ENCODE data around the gene RERE.

The RERE gene

DNA sequence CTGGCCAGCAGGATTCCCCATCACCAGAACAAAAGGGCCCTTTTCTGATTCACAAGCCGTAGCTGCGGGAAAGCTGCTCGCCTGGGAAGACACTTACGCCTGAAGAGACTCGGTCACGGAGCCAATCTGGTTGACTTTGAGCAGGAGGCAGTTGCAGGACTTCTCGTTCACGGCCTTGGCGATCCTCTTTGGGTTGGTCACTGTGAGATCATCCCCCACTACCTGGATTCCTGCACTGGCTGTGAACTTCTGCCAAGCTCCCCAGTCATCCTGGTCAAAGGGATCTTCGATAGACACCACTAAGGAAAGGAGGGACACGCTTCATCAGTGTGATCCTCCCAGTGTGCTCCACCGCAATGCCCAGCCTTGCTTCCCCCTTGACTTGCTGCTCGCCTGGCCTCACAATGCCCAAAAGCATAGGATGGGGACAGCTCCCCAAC lies 46.4 kb upstream of the RERE start:
- Histone ChIP-seq H2BK5ac (ENCODE audit: low read depth, low read length, poor library complexity) (no peak overlapping the region), H3K4me3 (ENCODE audit: low read depth, low read length) (no peak overlapping the region), H3K23ac (ENCODE audit: low read length) (no peak overlapping the region), H3K27me3 (ENCODE audit: insufficient read depth, low read length) (no peaks in the 10 kb centered on the region), H3K36me3 (ENCODE audit: control insufficient read depth in 1 of 2, insufficient read depth in 2 of 2, low read length in 2 of 2) (peaks cover 79 to 92% of the 10 kb centered on the region in 2 experiments), H4K91ac (ENCODE audit: low read depth, low read length) (no peak overlapping the region), H4K8ac (ENCODE audit: low read depth, low read length) (no peak overlapping the region), H3K4me1 (ENCODE audit: control insufficient read depth in 1 of 2, insufficient read depth in 2 of 2, low read length in 2 of 2) (peaks cover 5 to 6% of the 10 kb centered on the region in 2 experiments), H3K27ac (ENCODE audit: low read depth, low read length) (no peak overlapping the region), H3K4ac (ENCODE audit: low read depth, low read length) (no peak overlapping the region), H2BK120ac (ENCODE audit: insufficient read depth, low read length, poor library complexity) (no peak overlapping the region), H3K9ac (ENCODE audit: low read length) (no peak overlapping the region), H3K18ac (ENCODE audit: low read length) (no peak overlapping the region), H3K79me1 (ENCODE audit: low read length) (no peaks in the 10 kb centered on the region), H3K4me2 (ENCODE audit: low read length) (no peak overlapping the region), H2BK12ac (ENCODE audit: low read length) (no peak overlapping the region), H3K14ac (ENCODE audit: low read length) (no peak overlapping the region), H3K79me2 (ENCODE audit: control insufficient read depth, insufficient read depth, low read length, poor library complexity) (peaks cover 1% of the 10 kb centered on the region), H2AK5ac (ENCODE audit: low read length) (no peak overlapping the region), H4K12ac (ENCODE audit: low read depth, low read length) (no peak overlapping the region), H2AFZ (ENCODE audit: insufficient read depth, low read length, poor library complexity) (no peak overlapping the region), H3K9me3 (ENCODE audit: insufficient read depth, low read depth, low read length) (no peaks in the 10 kb centered on the region)
- no peak for DNase-seq
- WGBS (ENCODE audit: extremely low coverage, insufficient coverage, insufficient read length): no CpG with 5 or more reads among the region's 13 CpGs

DNA sequence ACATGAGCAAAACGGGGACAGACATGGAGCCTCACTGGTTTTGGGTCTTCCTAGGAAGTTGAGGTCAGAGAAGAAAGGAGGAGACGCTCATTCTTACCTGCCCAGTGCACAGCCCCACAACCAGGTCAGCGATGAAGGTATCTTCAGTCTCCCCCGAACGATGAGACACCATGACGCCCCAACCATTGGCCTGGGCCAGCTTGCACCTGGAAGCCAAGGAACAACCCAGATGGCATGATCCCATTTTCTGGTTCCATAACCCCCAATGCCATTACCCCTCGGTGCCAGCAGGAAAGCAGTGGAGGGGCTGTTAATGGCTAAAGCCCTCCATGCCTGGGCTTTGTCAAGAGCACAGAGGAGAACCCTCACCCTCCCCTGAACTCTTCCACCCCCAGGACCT lies 45.7 kb upstream of the RERE start:
- Histone ChIP-seq H4K12ac (ENCODE audit: low read depth, low read length) (no peak overlapping the region), H4K91ac (ENCODE audit: low read depth, low read length) (no peak overlapping the region), H4K8ac (ENCODE audit: low read depth, low read length) (no peak overlapping the region), H3K27ac (ENCODE audit: low read depth, low read length) (no peak overlapping the region), H3K23ac (ENCODE audit: low read length) (no peak overlapping the region), H2BK5ac (ENCODE audit: low read depth, low read length, poor library complexity) (no peak overlapping the region), H3K79me1 (ENCODE audit: low read length) (no peaks in the 10 kb centered on the region), H3K4me1 (ENCODE audit: control insufficient read depth in 1 of 2, insufficient read depth in 2 of 2, low read length in 2 of 2) (peaks cover 7 to 10% of the 10 kb centered on the region in 2 experiments), H3K79me2 (ENCODE audit: control insufficient read depth, insufficient read depth, low read length, poor library complexity) (peaks cover 1% of the 10 kb centered on the region), H2BK12ac (ENCODE audit: low read length) (no peak overlapping the region), H2AK5ac (ENCODE audit: low read length) (no peak overlapping the region), H3K9me3 (ENCODE audit: insufficient read depth, low read depth, low read length) (no peaks in the 10 kb centered on the region), H3K4me2 (ENCODE audit: low read length) (no peak overlapping the region), H3K14ac (ENCODE audit: low read length) (no peak overlapping the region), H2AFZ (ENCODE audit: insufficient read depth, low read length, poor library complexity) (no peak overlapping the region), H3K18ac (ENCODE audit: low read length) (no peak overlapping the region), H2BK120ac (ENCODE audit: insufficient read depth, low read length, poor library complexity) (no peak overlapping the region), H3K4ac (ENCODE audit: low read depth, low read length) (no peak overlapping the region), H3K9ac (ENCODE audit: low read length) (no peak overlapping the region), H3K27me3 (ENCODE audit: insufficient read depth, low read length) (no peaks in the 10 kb centered on the region), H3K4me3 (ENCODE audit: low read depth, low read length) (no peak overlapping the region), H3K36me3 (ENCODE audit: control insufficient read depth in 1 of 2, insufficient read depth in 2 of 2, low read length in 2 of 2) (peaks cover 78 to 89% of the 10 kb centered on the region in 2 experiments)
- no CpG with 5 or more reads among the region's 7 CpGs for WGBS (ENCODE audit: extremely low coverage, insufficient coverage, insufficient read length)
- no peak for DNase-seq

DNA sequence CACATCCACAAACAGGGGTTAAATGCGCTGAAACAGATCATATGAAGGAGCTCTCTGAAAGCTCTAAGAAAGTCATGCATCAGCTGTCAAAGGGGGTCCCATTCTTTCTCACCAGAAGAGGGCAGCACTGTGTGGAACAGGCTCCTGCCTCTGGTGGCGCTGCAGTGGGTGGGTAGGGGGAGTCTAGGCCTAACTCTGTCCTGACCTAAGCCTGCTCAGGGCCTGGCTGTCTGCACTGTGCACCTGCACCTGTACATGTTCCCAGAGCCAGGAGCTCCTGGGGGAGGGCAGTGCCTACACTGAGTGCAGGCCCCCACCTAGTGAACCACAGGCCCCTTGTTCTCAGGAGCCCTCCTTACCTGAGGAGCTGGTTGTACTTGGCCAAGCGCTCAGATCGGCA lies 45.1 kb upstream of the RERE start:
- no peak overlapping the region for H3K9ac ChIP-seq (ENCODE audit: low read length)
- no peaks in the 10 kb centered on the region for H3K9me3 ChIP-seq (ENCODE audit: insufficient read depth, low read depth, low read length)
- H2AFZ ChIP-seq (ENCODE audit: insufficient read depth, low read length, poor library complexity): no peak overlapping the region
- peaks cover 1% of the 10 kb centered on the region for H3K79me2 ChIP-seq (ENCODE audit: control insufficient read depth, insufficient read depth, low read length, poor library complexity)
- H4K12ac ChIP-seq (ENCODE audit: low read depth, low read length): no peak overlapping the region
- no peak overlapping the region for H3K4me2 ChIP-seq (ENCODE audit: low read length)
- no CpG with 5 or more reads among the region's 4 CpGs for WGBS (ENCODE audit: extremely low coverage, insufficient coverage, insufficient read length)
- peaks cover 10 to 13% of the 10 kb centered on the region in 2 experiments for H3K4me1 ChIP-seq (ENCODE audit: control insufficient read depth in 1 of 2, insufficient read depth in 2 of 2, low read length in 2 of 2)
- peak in 1 of 2 donors; percentile 44 for DNase-seq
- no peak overlapping the region for H4K91ac ChIP-seq (ENCODE audit: low read depth, low read length)
- no peak overlapping the region for H2BK120ac ChIP-seq (ENCODE audit: insufficient read depth, low read length, poor library complexity)
- H3K27me3 ChIP-seq (ENCODE audit: insufficient read depth, low read length): no peaks in the 10 kb centered on the region
- H2BK5ac ChIP-seq (ENCODE audit: low read depth, low read length, poor library complexity): no peak overlapping the region
- H2BK12ac ChIP-seq (ENCODE audit: low read length): no peak overlapping the region
- no peak overlapping the region for H4K8ac ChIP-seq (ENCODE audit: low read depth, low read length)
- H3K79me1 ChIP-seq (ENCODE audit: low read length): peaks cover 3% of the 10 kb centered on the region
- no peak overlapping the region for H3K14ac ChIP-seq (ENCODE audit: low read length)
- H3K27ac ChIP-seq (ENCODE audit: low read depth, low read length): no peak overlapping the region
- no peak overlapping the region for H3K18ac ChIP-seq (ENCODE audit: low read length)
- peaks cover 77 to 83% of the 10 kb centered on the region in 2 experiments for H3K36me3 ChIP-seq (ENCODE audit: control insufficient read depth in 1 of 2, insufficient read depth in 2 of 2, low read length in 2 of 2)
- H3K23ac ChIP-seq (ENCODE audit: low read length): no peak overlapping the region
- H3K4me3 ChIP-seq (ENCODE audit: low read depth, low read length): no peak overlapping the region
- H2AK5ac ChIP-seq (ENCODE audit: low read length): no peak overlapping the region
- H3K4ac ChIP-seq (ENCODE audit: low read depth, low read length): no peak overlapping the region

DNA sequence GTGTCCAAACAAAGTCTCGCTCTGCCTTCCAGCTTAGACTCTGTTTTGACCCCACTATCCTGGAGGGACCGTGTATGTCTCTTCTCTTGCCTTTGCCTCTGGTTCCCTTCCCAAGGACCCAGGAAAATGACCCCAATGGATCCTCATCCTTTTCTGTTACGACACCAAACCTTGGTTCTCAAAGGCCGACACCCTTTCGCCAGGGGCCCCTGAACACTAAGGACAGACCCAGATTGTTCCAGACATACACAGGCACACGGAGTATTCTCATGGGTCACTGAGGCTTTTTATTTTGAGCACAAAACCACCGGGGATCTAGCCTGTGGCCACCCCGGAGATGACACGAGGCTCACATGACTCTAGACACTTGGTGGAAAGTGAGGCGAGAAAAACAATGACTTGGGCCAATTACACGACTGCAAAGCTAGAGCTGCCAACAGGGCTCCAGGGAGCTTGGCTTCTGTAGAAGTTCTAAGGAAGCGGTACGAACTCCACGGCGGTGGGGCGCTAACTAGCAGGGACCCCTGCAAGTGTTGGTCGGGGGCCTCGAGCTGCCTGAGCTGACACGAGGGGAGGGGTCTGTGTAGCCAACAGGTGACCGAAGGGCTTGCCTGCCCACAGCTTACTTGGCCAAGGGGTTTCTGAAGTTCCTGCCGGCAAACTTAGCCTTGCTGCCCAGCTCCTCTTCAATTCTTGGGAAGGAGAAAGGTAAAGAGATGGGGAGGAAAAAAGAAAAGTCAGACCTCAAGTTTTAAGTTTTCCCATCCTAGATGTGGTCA lies 43.5 kb upstream of the RERE start:
- Histone ChIP-seq H2BK12ac (ENCODE audit: low read length) (no peak overlapping the region), H3K9ac (ENCODE audit: low read length) (no peak overlapping the region), H3K27me3 (ENCODE audit: insufficient read depth, low read length) (no peaks in the 10 kb centered on the region), H2AK5ac (ENCODE audit: low read length) (no peak overlapping the region), H2AFZ (ENCODE audit: insufficient read depth, low read length, poor library complexity) (no peak overlapping the region), H3K4me3 (ENCODE audit: low read depth, low read length) (no peak overlapping the region), H3K23ac (ENCODE audit: low read length) (no peak overlapping the region), H4K8ac (ENCODE audit: low read depth, low read length) (no peak overlapping the region), H3K14ac (ENCODE audit: low read length) (no peak overlapping the region), H3K9me3 (ENCODE audit: insufficient read depth, low read depth, low read length) (no peaks in the 10 kb centered on the region), H3K4me1 (ENCODE audit: control insufficient read depth in 1 of 2, insufficient read depth in 2 of 2, low read length in 2 of 2) (peaks cover 13 to 15% of the 10 kb centered on the region in 2 experiments), H3K4me2 (ENCODE audit: low read length) (no peak overlapping the region), H3K79me1 (ENCODE audit: low read length) (peaks cover 5% of the 10 kb centered on the region), H4K12ac (ENCODE audit: low read depth, low read length) (peak overlapping the region; percentile 39), H3K36me3 (ENCODE audit: control insufficient read depth in 1 of 2, insufficient read depth in 2 of 2, low read length in 2 of 2) (peaks cover 70 to 75% of the 10 kb centered on the region in 2 experiments), H3K79me2 (ENCODE audit: control insufficient read depth, insufficient read depth, low read length, poor library complexity) (peaks cover 1% of the 10 kb centered on the region), H3K18ac (ENCODE audit: low read length) (no peak overlapping the region), H2BK120ac (ENCODE audit: insufficient read depth, low read length, poor library complexity) (no peak overlapping the region), H4K91ac (ENCODE audit: low read depth, low read length) (no peak overlapping the region), H3K4ac (ENCODE audit: low read depth, low read length) (no peak overlapping the region), H2BK5ac (ENCODE audit: low read depth, low read length, poor library complexity) (no peak overlapping the region), H3K27ac (ENCODE audit: low read depth, low read length) (no peak overlapping the region)
- DNase-seq: no peak
- WGBS (ENCODE audit: extremely low coverage, insufficient coverage, insufficient read length): no CpG with 5 or more reads among the region's 21 CpGs
